ENCODE measurements around the gene PNRC2. TPM values are rescaled to one million over a fixed set of nuclear protein-coding genes. Genes with fewer than 3 reads are reported as not detected.
"Not testable (repeated sequence)": the region's sequence is repeated elsewhere in the genome, so short reads cannot be mapped to it uniquely, and the experiment has no call there.

The PNRC2 gene
- total RNA-seq, 1 experiment from 2014 or later, result 56.4 TPM

DNA sequence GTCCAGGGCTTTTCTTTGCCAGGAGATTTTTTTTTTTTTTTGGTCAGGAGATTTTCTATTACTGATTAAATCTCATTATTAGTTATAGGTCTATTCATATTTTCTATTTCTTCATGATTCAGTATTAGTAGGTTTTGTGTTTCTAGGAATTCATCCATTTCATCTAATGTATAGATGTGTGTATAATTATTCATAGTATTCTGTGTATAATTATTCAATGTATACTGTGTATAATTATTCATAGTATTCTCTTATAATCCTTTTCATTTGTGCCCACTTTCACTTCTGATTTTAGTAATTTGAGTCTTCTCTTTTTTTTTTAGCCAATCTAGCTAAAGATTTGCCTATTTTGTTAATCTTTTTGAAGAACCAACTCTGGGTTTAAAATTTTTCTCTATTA, 12.3 kb upstream of the PNRC2 start:
- DNase-seq (ENCODE audit: low spot score), result no peak

DNA sequence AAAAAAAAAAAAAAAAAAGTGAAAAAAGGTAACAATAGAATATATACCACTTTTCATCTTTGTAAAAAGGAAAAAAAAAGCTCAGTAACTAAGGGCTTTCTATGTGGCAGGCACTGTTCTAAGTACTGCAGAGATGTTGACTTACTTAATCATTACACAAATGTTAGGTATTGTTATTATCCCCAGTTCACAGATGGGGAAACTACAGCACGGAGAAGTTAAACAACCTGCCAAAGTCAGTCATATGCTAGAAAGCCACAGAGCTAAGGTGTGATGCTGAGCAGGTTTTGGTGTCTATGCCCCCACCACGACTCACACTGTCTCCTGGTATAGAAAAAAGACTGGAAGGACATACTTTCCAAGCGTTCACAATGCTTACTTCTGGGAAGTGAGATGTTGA, 6.6 kb upstream of the PNRC2 start:
- no peak for DNase-seq (ENCODE audit: low spot score)

DNA sequence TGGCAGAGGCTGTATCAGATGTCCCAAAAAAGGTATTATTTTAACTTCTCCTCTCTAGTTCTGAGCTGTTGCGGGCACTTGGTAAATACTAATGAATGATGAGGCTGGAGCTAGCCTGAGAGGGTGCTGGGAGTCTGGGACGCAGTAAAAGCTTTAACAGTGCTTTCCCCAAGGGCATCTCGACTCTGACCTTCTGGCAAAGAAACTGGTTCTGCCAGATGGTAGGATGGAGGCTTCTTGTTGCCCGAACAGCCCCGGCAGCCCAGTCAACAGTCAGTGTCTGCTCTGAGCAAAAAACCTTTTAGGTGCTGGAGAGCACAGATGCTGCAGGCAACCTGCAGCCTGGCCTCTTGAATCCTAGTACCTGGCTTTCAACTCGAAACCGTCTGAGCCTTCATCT, 2.5 kb upstream of the PNRC2 start:
- peak; percentile 80 for DNase-seq (ENCODE audit: low spot score)

DNA sequence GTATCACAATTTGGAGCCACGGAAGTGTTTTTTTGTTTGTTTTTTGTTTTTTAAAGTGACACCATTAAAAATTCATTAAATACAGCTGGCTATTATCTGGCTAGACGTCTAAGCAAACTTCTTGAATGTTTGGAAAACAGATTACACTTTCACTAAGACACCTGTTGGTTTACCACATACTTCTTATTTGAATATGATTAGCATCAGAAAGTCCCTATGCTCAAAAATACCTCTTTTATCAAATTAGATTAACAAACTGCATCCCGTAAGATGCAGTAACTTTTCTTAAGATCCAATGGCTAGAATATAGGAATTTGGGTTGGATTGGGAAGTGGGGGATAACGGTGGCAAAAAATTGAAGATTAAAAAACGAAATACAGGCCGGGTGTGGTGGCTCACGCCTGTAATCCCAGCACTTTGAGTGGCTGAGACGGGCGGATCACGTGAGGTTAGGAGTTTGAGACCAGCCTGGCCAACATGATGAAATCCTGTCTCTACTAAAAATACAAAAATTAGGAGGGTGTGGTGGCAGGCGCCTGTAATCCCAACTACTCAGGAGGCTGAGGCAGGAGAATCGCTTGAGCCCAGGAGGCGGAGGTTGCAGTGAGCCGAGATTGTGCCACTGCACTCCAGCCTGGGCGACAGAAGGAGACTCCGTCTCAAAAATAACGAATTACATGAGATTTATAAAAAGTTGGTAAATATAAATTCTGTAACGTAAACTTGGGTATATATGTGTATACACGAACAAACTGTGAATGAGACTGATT, 1.4 kb upstream of the PNRC2 start:
- DNase-seq (ENCODE audit: low spot score), result not testable (repeated sequence)

DNA sequence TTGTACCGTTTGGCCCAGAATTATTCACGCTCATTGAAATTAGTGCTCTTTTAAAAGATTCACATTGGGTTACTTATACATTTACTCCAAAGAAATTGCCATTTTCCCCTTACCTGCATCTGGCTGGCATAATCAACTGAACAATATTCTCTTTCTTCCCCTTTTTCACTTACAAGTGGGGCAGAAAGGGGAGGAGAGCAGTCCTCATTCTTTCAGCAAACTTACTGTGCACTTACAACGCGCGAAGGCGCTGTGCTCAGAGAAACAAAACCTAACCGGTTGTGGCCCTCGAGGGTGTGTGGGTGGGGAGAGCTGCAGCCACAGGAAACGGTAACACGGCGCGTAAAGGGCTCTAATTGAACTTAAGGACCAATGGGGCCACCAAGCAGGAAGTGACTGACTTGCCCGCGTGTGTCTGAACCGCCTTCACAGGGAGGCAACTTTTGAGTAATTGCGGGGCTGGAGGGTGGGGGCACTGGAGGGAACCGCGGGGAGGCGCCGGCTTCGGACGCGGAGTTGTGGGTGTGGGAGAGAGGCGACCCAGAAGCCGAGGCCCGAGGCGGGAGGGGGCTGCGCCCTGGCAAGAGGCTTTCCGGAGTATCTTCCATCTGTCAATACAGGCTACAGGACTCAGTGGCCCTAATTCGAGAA, 693 bp upstream of the PNRC2 start:
- peak; percentile 92 for DNase-seq (ENCODE audit: low spot score)

DNA sequence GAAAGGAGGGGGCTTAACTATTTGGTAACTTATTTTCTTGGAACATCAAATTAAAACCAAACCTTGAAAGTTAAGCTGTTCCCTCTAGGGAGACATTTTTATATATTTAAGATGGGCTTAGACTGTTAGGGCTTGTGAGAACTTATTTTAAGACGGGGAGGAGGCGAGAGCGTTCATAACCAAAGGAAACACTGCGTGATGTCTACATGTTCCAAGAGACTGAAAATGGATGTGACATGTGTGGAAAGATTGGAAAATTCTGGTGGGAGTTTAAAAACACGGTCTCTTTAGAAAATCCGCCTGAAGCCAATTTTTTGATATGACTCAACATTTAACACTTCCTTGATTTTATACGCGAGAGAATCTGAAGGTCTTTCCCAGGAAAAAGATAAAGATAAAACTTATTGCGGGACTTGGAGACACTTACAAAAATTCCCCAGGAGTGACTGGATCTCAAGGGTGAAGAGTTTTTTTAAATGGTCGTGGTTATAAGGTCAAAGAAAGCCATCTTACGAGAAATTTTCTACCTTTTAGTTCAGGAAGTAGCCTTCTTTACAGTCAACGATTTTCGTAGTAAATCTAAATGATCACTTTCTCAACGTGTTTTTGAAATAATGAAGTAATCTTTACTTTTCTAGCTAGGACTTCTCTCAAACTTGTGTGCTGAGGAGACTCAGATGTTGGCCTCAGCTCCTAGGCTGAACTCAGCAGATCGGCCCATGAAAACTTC, 828 bp downstream of the PNRC2 start:
- no peak for DNase-seq (ENCODE audit: low spot score)

DNA sequence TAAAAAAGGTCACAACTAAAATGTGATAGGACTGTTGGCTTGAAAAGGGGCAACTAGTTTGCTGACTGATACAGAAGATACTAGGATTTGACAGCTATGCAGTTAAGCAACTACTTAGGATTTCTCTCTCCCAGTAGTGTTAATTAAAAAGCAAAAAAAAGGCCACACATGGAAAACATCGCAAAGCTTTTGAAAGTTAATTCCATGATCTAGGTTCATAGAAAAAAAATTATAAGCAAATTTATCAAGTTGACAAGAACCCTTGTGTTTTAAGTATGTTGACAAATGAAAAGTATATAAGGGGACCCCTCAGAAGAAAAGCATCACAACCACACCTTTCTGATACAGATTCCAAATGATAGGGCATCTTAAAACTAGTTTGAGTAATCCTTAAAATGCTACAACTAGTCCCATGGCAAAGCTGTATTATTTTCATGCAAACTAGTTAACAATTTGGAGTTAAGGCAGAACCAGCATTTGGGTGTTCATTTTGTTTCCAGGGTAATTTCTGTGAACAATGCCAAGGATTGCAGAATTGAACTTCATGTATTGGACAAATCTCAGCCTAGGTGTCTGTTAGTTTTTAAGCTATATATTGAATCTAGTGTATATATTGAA, 4.1 kb downstream of the PNRC2 start:
- DNase-seq (ENCODE audit: low spot score), result no peak

DNA sequence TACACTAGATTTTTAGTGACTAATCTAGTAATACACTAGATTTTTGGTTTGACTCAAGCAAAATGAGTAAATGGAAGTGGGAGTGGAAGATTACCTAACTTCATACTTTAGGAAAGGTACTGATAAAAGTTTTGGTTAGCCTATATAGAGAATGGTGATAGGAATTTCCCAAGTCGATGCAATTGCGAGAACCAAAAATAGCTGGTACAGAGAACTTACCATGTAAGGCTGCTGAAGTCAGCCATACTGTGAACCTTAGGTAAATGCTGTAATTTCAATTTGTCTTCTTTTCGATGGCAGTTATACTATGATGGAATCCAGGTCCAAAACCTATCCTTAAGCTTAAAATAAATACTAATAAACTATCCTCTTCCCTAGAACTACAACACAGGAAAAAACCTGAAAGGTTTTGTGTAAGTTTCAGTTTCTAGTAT, 4.6 kb downstream of the PNRC2 start:
- DNase-seq (ENCODE audit: low spot score), result no peak

DNA sequence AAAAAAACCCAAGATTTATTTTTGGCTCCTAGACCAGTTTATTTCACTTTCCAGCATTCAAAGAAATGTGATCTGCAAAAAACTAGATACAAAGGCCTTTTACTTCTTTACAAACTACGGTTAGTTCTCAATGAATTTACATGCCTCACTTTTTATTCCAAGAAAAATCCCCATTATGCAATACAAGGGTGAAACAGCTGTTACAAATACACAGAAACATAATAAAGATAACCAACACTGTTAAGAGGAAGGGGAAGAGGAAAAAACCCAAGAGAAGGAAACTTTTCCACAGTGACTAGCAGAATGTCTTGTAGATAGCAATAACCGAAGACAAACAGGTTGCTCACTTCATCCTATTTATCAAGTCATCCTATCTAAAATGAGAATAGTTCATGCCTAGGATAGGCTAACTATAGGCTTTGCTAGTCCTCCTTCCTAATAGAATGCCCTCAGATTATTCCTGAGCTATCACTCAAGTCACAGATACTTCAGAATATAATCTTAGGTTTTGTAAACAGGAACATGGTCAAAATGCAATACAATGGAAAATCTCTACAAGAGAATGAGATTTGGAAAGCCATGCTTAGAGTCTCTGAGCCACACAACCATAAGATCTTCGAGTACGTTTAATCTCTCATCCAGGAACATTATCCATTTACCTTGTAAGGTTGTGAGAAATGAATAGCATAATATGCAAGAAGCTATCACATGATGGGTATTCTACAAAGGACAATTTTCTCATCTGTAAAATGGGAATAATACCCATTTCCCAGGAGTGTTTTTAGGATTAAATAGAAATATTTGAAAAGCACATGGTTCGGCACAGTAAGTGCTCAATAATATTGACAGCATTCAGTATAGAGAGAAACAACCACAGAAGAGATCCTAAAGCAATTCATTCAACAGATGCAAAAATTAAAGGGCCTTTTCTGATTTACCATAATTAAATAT, 5.4 kb downstream of the PNRC2 start:
- no peak for DNase-seq (ENCODE audit: low spot score)

DNA sequence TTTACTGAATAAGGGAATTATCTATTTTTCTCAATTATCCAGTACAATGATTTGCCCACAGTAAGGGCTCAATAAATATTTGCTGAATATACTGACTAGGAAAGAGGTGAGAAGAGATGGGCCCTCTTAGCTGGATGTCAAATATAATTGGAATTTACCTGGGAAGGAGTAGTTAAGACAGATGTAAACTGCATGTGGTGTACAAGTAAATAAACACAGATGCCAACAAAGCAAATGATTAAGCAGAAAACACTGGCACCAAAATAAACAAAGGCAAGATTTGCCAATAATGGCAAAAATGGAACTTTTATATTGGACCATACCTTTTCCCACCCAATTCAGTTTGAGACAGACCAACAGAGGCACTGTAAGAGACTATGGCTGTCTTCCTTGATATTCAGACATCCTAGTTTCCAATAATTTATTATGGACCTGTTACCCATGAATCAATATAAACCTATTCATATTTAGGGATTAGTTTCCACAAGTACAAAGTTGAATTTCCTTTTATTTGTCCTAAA, 7.4 kb downstream of the PNRC2 start:
- DNase-seq (ENCODE audit: low spot score), result no peak

DNA sequence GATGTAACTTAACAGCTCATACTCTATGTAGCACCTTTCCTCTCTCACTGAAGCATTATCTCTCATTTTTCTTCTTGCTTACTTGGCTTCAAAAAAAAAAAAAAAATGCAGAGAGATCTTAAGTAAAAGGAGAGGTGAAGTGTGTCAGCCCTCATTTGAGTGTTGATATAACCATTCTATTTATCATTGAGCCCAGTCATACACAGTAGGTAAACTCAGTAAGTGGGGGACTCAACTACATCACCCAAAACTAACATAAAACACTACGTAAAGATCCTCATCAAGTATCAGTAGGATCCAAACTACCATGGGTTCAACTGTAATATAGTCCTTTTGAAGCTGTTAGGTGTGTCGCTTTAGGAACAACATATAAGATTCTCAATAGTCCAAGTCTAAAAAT, 8.2 kb downstream of the PNRC2 start:
- DNase-seq (ENCODE audit: low spot score), result no peak

DNA sequence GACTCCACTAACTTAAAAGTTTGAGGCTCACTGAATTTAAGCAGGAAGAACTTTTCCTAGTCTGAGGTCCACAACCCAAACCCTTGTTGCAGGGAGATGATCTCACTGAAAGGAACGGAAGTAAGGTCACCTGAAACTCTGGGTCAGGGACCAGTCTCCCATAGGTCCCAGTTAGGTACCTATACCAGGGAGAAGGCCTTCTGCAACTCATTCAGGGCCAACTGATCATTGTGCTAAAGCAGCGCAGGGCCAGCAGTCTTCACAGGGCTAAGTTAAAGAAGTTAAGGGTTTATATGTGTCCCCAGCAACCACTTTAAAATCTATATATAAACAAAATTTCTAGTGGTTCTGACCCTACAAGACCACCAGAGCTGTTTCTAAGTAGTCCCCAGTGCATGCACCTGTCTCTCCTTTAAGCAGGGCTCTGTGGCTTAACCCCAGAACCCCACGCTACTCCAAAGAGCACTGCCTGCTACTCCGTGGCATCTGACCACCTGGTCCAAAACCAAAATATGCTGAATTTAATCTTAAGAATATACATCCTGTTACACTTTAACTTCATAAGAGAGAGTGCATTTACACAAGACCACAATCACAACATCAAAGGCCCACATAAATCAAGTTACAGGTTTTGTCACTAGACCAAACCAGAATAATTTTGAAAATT, 17.7 kb downstream of the PNRC2 start:
- DNase-seq (ENCODE audit: low spot score), result no peak

DNA sequence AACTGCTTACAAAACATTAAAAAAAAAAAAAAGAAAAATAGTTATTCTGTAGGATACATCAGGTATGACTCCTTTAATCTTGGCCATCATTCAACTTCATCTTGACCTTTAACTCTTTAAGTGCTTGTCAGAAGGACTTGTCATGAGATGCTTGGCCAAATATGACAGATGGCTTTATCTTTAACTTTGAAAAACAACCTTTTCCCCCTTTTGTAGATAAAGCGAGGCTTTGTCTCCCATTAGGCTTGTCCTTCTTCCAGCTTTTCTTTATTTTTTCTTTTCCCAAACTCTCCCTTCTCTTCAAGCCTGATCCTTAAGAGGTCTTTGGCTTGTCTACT, 18.2 kb downstream of the PNRC2 start:
- no peak for DNase-seq (ENCODE audit: low spot score)

DNA sequence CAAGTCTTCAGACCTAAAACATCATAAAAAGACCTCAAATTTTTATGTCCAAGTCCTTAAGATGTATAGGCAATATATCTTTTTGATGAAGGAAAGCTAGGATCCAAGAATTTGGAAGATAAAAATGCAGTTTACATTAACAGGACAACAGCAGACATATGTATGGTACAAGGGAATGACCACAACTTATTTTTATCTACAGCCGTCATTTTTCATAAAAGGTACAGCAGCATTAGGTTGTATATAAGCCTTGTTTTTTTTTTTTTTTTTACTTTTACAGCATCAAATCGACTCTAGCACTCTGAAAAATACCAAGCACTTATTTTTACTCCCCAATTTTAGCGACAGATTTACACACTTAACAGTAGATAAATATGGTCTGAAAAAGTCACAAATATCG, 19.2 kb downstream of the PNRC2 start:
- DNase-seq (ENCODE audit: low spot score), result no peak

DNA sequence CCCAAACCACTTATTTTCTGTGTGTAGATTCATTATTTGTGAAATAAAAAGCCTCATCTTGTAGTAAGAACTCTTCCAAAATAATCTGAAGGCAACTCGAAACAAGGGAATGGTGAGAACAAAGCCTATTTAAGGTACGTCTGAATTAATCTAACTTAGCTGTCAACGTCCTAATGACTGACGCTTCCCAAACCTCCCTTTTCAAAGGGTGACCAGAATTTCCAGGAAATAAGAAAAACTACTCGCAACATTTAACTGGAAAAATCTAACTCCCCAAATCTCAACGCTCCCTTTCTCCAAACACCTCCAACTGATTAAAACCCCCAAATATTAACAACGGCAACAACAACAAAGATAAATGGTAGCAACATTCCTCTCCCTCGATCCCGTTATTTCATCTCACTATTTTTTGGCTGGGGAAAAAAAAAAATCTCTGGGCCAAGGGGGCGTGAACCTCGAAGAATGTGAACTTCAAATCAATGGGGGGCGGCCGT, 19.8 kb downstream of the PNRC2 start:
- DNase-seq (ENCODE audit: low spot score), result no peak

DNA sequence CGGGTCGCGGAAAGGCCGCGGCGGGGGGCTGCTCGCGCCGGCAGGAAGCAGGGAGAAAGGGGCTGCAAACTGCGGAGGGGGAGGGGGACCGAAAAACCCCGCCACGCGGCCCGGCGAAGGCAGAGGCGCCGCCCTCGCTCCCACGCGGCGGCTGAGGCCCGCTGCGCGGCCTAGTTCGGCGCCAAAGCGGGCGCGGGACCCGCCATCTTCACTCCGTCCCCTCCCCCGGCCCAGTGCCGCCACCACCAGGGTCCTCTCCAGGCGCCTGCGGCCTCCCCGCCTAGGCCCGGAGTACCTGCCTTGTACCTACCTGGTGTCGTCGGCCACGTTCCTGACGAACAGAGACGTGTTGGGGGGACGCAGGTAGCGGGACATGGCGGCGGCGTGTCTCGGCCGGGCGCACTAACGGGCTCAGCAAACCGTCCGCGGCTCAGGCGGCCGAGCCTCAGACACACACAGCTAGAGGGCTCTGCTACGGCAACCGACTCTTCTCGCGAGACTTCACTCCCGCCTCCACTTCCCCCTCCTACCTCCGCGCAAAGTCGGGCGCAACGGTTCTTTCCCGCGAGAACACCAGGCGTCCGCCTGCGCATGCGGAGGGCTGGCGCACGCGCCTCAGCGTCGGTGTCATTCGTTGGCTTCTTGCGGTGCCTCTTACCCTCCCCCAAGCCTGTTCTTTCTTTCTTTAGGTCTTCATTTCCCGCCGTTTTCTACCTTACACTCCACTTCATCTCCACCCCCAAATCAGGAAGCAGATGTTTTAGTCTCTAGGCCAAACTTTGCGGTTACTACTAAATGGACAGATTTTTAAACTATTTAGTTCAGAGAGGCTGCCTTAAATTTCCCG, 20.5 kb downstream of the PNRC2 start, which contains the start of gene SRSF10:
SRSF10 (minus strand) TSS at position 447 of the 847 bp plus-strand sequence; CDS start at position 375, 72 bp downstream.
- peak; percentile 98 for DNase-seq (ENCODE audit: low spot score)

DNA sequence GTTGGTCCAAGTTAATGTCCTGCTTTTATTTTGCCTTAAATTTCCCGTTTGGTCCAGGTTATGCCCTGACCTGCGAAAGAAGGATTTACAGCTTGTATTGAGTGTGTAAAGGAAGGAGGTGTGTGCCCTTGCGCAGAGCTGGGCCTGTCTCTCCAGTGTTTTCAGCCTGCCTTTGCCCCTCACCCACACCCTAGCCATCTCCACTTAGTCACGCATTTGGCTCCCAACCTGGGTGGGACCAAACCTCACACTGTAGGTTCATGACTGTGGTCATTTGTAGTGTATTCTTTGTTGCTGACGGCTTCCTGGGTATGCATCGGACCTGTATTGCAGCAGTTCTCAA, 21.1 kb downstream of the PNRC2 start:
- peak; percentile 89 for DNase-seq (ENCODE audit: low spot score)

DNA sequence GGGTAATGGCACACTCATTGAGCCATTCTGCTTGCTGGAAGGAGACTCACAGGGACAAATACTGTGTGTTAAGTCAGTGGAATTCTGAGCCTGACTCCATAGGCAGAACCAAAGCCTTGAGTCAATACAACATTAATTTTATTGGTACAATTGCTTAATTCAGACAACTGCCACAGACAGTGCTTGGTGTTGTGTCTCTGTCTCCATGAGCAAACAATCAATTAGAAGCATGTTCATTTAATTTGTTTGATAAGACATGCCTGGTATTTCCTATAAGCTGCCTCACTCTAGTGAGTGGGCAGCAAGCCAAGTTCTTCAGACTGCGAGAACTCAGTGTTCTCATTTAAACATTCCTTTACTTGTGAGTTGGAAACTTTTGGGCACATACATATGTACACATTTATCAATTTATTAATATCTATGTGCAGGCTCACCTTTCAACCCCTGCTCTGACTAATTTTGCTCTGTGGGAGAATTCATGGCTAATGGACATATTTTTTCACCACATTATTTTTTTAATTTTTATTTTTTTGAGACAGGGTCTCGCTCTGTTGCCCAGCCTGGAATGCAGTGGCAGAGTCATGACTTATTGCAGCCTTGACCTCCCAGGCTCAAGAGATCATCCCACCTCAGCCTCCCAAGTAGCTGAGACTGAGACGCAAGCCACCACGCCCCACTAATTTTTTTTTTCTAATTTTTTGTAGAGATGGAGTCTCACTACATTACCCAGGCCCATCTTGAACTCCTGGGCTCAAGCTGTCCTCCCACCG, 25.0 kb downstream of the PNRC2 start:
- peak; percentile 88 for DNase-seq (ENCODE audit: low spot score)

Measured in HT-29 (cell line).